GM23248 (cell line): ENCODE results near the gene RIPOR3. TPM values are rescaled to one million over a fixed set of nuclear protein-coding genes. Genes with fewer than 3 reads are reported as not detected.
A peak's percentile ranks its signal among the peaks of the same experiment; 100 is the strongest.

Experiments
- DNase-seq: peaks from one replicate; pipeline ENCODE4 v3.0.0-alpha.2; 2015
- H2AFZ ChIP-seq: fragments of 200-600 bp; sonication (generic); 2 replicates; pipeline ENCODE4 v1.6.1; 2016; ENCODE audit warnings: antibody characterized with exemption
- H3F3A ChIP-seq: fragments of 200-600 bp; sonication (generic); 2 replicates; pipeline ENCODE4 v1.6.1; 2016; ENCODE audit warnings: mild to moderate bottlenecking, antibody characterized with exemption, mixed run types; ENCODE audit not compliant: insufficient read depth
- H3K27ac ChIP-seq: fragments of 200-600 bp; sonication (generic); 2 replicates; pipeline ENCODE4 v1.5.1; 2016; ENCODE audit warnings: mild to moderate bottlenecking
- H3K27me3 ChIP-seq: fragments of 200-600 bp; sonication (generic); replicated peaks from 2 replicates; pipeline ENCODE4 v1.6.1; 2016; ENCODE audit warnings: mild to moderate bottlenecking; ENCODE audit not compliant: insufficient read depth
- H3K36me3 ChIP-seq: fragments of 200-600 bp; sonication (generic); 2 replicates; pipeline ENCODE4 v1.6.1; 2016; ENCODE audit warnings: low read depth, mild to moderate bottlenecking
- H3K4me1 ChIP-seq: fragments of 200-600 bp; sonication (generic); 2 replicates; pipeline ENCODE4 v1.6.1; 2016; ENCODE audit warnings: mild to moderate bottlenecking; ENCODE audit not compliant: insufficient read depth
- H3K4me2 ChIP-seq: fragments of 200-600 bp; sonication (generic); one replicate; pipeline ENCODE4 v1.6.1; 2016; ENCODE audit warnings: mild to moderate bottlenecking; ENCODE audit not compliant: unreplicated experiment
- H3K4me3 ChIP-seq: fragments of 200-600 bp; sonication (generic); 2 replicates; pipeline ENCODE4 v1.5.1; 2016; ENCODE audit warnings: mild to moderate bottlenecking
- H3K79me2 ChIP-seq: fragments of 200-600 bp; sonication (generic); 2 replicates; pipeline ENCODE4 v1.6.1; 2016; ENCODE audit warnings: mild to moderate bottlenecking; ENCODE audit not compliant: insufficient read depth
- H3K9ac ChIP-seq: fragments of 200-600 bp; sonication (generic); 2 replicates; pipeline ENCODE4 v1.6.1; 2016; ENCODE audit warnings: mild to moderate bottlenecking
- H3K9me2 ChIP-seq: fragments of 200-600 bp; sonication (generic); 2 replicates; pipeline ENCODE4 v1.6.1; 2016; ENCODE audit warnings: mixed run types, mild to moderate bottlenecking, moderate library complexity; ENCODE audit not compliant: insufficient read depth
- H3K9me3 ChIP-seq: fragments of 200-600 bp; sonication (generic); one replicate; pipeline ENCODE4 v1.6.1; 2017; ENCODE audit warnings: low read depth
- H4K20me1 ChIP-seq: fragments of 200-600 bp; sonication (generic); 2 replicates; pipeline ENCODE4 v1.6.0; 2016; ENCODE audit not compliant: insufficient read depth
- EZH2 ChIP-seq: fragments of 200-600 bp; sonication (generic); IDR thresholded peaks from 2 replicates; pipeline ENCODE4 v1.6.1; 2018; ENCODE audit warnings: antibody characterized with exemption, mild to moderate bottlenecking; ENCODE audit not compliant: insufficient read depth, poor library complexity, severe bottlenecking
- EZH2phosphoT487 ChIP-seq: fragments of 200-600 bp; sonication (generic); IDR thresholded peaks from 2 replicates; pipeline ENCODE4 v1.6.1; 2018; ENCODE audit warnings: antibody characterized with exemption, moderate library complexity, mild to moderate bottlenecking, low read depth; ENCODE audit not compliant: insufficient read depth
- WGBS, 2 experiments: methylation state at CpG; one replicate each; pipeline ENCODE4 v1.1.6; 2015 to 2017; ENCODE audit warnings: low lambda C conversion rate in 2 of 2, low coverage in 1 of 2; ENCODE audit errors: missing lambda C conversion rate in 2 of 2; 5-methylcytosine and 5-hydroxymethylcytosine counted together
- in situ Hi-C: fragments of 300-500 bp; cut with MboI; formaldehyde crosslinking; loops from 2 replicates; pipeline ENCODE4 v1.15.0; 2020
- polyA plus RNA-seq: library from polyadenylated mRNA; unstranded; fragments of >200 nt; fragmentation: Nextera tagmentation; extraction: Ambion mirVana; gene quantifications from 2 replicates; pipeline ENCODE4 v1.2.1, GENCODE V29; 2016
- total RNA-seq: library from RNA; depleted of rRNA; stranded (reverse); fragments of >200 nt; shearing (Covaris generic); gene quantifications from 2 replicates; pipeline ENCODE4 v1.2.3, GENCODE V29; 2014

Gene RIPOR3
- total and polyA plus RNA-seq, 2 experiments from 2014 or later = 0.49 TPM; not detected in 1

DNA sequence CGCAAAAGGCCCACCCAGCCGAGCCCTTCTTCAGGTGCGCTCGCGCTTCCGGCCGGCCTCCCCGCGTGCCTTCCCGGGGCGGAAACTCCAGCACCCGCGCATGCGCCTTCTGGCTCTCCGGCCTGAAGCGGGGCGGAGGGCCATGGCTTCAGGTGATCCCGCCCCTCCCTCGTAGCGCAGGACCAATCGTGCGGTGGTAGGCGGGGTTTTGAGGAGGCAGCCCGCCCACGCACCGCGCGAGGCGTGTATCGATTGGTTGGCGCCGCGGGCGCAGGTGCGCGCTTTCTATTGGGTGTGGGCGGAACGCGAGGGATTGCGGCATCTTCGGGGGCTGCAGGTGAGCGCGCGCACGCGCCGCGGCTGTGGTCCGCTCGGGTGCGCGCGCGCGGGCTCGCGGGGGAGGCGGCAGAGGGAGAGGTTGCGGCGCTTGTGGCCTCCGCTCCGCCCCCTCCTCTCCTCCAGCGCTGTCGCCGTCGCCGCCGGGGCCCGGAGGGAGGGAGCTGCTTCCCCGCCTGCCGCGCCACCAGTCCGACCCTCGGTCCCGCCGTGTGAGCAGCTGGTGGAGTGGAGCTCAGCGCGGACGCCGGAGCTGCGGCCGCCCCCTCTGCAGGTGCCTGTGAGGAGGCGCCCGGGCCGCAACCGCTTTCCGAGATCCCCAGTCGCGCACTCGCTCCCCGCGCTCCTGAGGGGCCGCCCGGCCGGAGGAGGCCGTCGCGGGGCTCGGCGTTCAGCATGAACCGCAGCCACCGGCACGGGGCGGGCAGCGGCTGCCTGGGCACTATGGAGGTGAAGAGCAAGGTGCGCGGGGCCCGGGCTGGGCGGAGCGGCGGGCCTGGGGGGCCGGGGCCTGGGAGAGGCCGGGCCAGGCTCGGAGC lies 40.0 kb upstream of the RIPOR3 start, which contains the start of gene PARD6B:
Gene PARD6B (plus strand): TSS at position 526 of the 875 bp plus-strand sequence. CDS start 207 bp downstream, at position 733.
- peak within 1 kb of the TSS; percentile 85 for H3K4me2 ChIP-seq
- peak within 1 kb of the TSS; percentile 83 for H2AFZ ChIP-seq
- no peaks in the 10 kb centered on the region for H4K20me1 ChIP-seq
- 1 to 3% methylated on average over 41 to 71 of the region's 114 CpGs for WGBS, 2 experiments
- H3K9me2 ChIP-seq = no peaks in the 10 kb centered on the region
- peak within 1 kb of the TSS; percentile 76 for H3K4me3 ChIP-seq
- peaks cover 9% of the 10 kb centered on the region; the same call in 1 of the 2 replicates for H3K4me1 ChIP-seq
- H3K9me3 ChIP-seq = no peaks in the 10 kb centered on the region
- peak; percentile 96 for DNase-seq
- no peak within 1 kb of the TSS for H3K27ac ChIP-seq
- no peaks in the 10 kb centered on the region for H3K36me3 ChIP-seq
- H3F3A ChIP-seq = peaks cover 37% of the 10 kb centered on the region; the same call in 1 of the 2 replicates
- H3K27me3 ChIP-seq = no peaks in the 10 kb centered on the region
- TF ChIP-seq EZH2phosphoT487 = no peak
- H3K79me2 ChIP-seq = no peaks in the 10 kb centered on the region
- peak within 1 kb of the TSS; percentile 48 for H3K9ac ChIP-seq
- in situ Hi-C loops = loop anchor here (25.0 kb wide), 1 partner anchor 544 kb away; the partner anchor contains the start of gene CEBPB

DNA sequence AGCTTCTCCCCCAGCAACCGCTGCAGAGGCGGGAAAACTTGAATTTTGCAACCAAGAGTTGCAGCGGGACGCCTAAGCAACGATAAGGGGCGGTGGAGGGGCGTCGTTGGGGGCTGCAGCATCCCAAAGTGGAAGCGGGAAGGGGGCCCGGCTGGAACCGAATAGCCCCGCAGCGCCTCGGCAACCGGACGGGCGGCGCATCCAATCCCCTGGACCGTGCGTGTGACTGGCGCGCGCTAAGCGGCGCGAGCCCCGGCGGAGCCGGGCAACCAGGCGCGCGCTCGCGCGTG lies 39.4 kb upstream of the RIPOR3 start:
- in situ Hi-C loops = loop anchor here (25.0 kb wide), 1 partner anchor 543 kb away; the partner anchor contains the start of gene CEBPB

DNA sequence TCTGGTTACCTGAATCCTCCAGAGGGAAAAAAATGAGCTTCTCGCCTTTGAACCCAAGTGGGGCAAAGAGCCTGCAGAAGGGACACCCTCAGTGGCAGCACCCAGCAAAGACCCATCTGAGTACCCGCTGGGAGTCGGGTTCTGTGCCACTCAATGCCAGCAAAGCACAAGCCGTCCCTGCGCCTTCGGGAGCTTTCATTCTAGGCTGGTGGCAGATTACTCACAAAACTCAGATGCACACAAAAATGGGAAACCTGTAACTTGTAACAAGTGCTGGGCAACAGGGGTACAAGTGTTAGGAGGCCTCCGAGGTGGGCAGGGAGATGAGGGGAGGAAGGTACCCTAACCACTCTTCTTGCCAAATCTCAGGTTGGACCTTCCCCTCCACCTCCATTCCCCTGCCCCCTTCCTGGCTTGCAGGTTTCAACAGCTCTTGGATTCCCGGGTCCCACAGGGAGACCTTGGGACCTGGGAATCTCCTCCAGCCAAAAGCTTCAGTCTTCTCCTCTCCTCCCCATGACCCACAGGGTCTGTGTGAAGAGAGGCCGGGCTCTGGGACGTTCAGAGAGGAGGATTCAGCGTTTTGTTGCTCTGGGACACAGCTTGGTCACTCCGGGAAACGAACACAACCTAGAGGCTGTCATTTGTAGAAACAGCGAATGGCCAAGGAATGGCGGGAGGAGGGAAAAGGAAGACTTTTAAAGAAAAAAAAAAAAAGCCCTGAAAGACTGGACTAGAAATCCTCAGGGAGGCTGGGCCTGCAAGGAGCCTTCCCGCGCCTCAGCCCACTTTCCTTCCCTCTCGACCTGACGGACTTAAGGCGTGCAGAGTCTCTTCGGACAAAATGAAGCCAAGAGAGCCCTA lies 38.8 kb upstream of the RIPOR3 start:
- in situ Hi-C loops = loop anchor here (25.0 kb wide), 1 partner anchor 543 kb away; the partner anchor contains the start of gene CEBPB
- Histone ChIP-seq H3K27ac (no peak overlapping the region), H3K9ac (peak overlapping the region; percentile 48)

More for the DNA sequence above, 39.4 kb upstream of the RIPOR3 start:
- Histone ChIP-seq H3K4me2 (peak overlapping the region; percentile 85), H3K36me3 (no peaks in the 10 kb centered on the region), H3K9ac (peak overlapping the region; percentile 48), H3K9me2 (no peaks in the 10 kb centered on the region), H3K27me3 (no peaks in the 10 kb centered on the region), H3K27ac (no peak overlapping the region), H3K4me1 (peaks cover 12% of the 10 kb centered on the region), H3K79me2 (no peaks in the 10 kb centered on the region), H3K9me3 (no peaks in the 10 kb centered on the region), H3K4me3 (peak overlapping the region; percentile 76), H4K20me1 (no peaks in the 10 kb centered on the region), H2AFZ (peak overlapping the region; percentile 83), H3F3A (peaks cover 31% of the 10 kb centered on the region; the same call in 1 of the 2 replicates)
- DNase-seq = no peak
- WGBS, 2 experiments = 0 to 1% methylated on average over 29 to 35 of the region's 35 CpGs
- TF ChIP-seq EZH2 (no peak), EZH2phosphoT487 (no peak)

More for the DNA sequence above, 38.8 kb upstream of the RIPOR3 start:
- H3K4me2 ChIP-seq = peak overlapping the region; percentile 85
- H3K4me1 ChIP-seq = peaks cover 14% of the 10 kb centered on the region
- no peaks in the 10 kb centered on the region for H3K27me3 ChIP-seq
- DNase-seq = peak; percentile 62
- peaks cover 31% of the 10 kb centered on the region for H3F3A ChIP-seq
- 32 to 34% methylated on average over 21 of the region's 21 CpGs for WGBS, 2 experiments
- peak overlapping the region; percentile 76 for H3K4me3 ChIP-seq
- no peak for TF ChIP-seq EZH2
- H3K9me2 ChIP-seq = no peaks in the 10 kb centered on the region
- no peaks in the 10 kb centered on the region for H3K79me2 ChIP-seq
- H4K20me1 ChIP-seq = no peaks in the 10 kb centered on the region
- no peaks in the 10 kb centered on the region for H3K9me3 ChIP-seq
- H2AFZ ChIP-seq = peak overlapping the region; percentile 83
- no peaks in the 10 kb centered on the region for H3K36me3 ChIP-seq
